Breast epithelium (tissue), 4 donors: Measurements from ENCODE around the gene TCP11L1. TPM values are rescaled to one million over a fixed set of nuclear protein-coding genes. Genes with fewer than 3 reads are reported as not detected.
A peak's percentile ranks its signal among the peaks of the same experiment; 100 is the strongest.

Experiments used
- DNase-seq, 2 donors: peaks; one replicate each; pipeline ENCODE4 v3.0.0-alpha.2; 2019; ENCODE audit warnings: low spot score in 2 of 2
- H3K27ac ChIP-seq, 2 donors: fragments of 200-600 bp; sonication (generic) in 1 of 2; one replicate each; pipeline ENCODE4 v1.5.1; 2016 to 2019; ENCODE audit warnings: mild to moderate bottlenecking in 1 of 2
- H3K27me3 ChIP-seq, 2 donors: fragments of 200-600 bp; sonication (generic) in 1 of 2; one replicate each; pipeline versions ENCODE4 v1.5.1 to v1.6.0; 2017 to 2019; ENCODE audit warnings: control low read depth in 1 of 2, mild to moderate bottlenecking in 1 of 2
- H3K36me3 ChIP-seq: fragments of 200-600 bp; one replicate; pipeline ENCODE4 v1.5.1; 2019
- H3K4me1 ChIP-seq, 2 donors: fragments of 200-600 bp; sonication (generic); one replicate each; pipeline ENCODE4 v1.5.1; 2016 to 2019; ENCODE audit warnings: control low read depth in 1 of 2
- H3K4me3 ChIP-seq, 3 donors: fragments of 200-600 bp; sonication (generic); 1 replicate in 2 of 3; 2 replicates in 1 of 3; pipeline ENCODE4 v1.5.1; 2016 to 2019; ENCODE audit warnings: mild to moderate bottlenecking in 3 of 3, moderate library complexity in 2 of 3
- H3K9me3 ChIP-seq, 2 donors: fragments of 200-600 bp; sonication (generic) in 1 of 2; one replicate each; pipeline ENCODE4 v1.5.1; 2016 to 2019; ENCODE audit warnings: control low read depth in 1 of 2
- POLR2A ChIP-seq: fragments of 450-650 bp; IDR thresholded peaks from one replicate; pipeline ENCODE4 v1.6.1; 2016; ENCODE audit warnings: antibody characterized with exemption, mild to moderate bottlenecking, moderate library complexity
- POLR2AphosphoS5 ChIP-seq, 3 donors: sonication (generic); formaldehyde crosslinking; IDR thresholded peaks; one replicate each; pipeline ENCODE4 v1.6.1; 2017; ENCODE audit warnings: antibody characterized with exemption in 3 of 3
- intact Hi-C: fragments of 100-400 bp; cut with DNase I; formaldehyde crosslinking; loops from one replicate; pipeline ENCODE4 v1.15.1; 2023; ENCODE audit warnings: low total_unique reads
- total RNA-seq, 3 donors: library from RNA; depleted of rRNA; stranded (reverse); fragments of >200 nt; gene quantifications; one replicate each; pipeline ENCODE4 v1.1.0, GENCODE V29; 2016
- TF ChIP-seq, protein P1 (sequence below), 3 donors: fragments of 450-650 bp; IDR thresholded peaks; one replicate each; pipeline ENCODE4 v1.5.1; 2016 to 2017; ENCODE audit warnings: antibody characterized with exemption in 3 of 3, mild to moderate bottlenecking in 3 of 3, moderate library complexity in 3 of 3

TCP11L1 gene
- total RNA-seq, 3 donors from 2014 or later = 19.8 to 34.7 (median 29.0) TPM

- no peak for DNase-seq
- intact Hi-C loops = no loop called here
- TF ChIP-seq POLR2A (no peak), POLR2AphosphoS5 (IDR thresholded peaks at IDR 0.05) (no peak)
- TF ChIP-seq, protein P1, sequence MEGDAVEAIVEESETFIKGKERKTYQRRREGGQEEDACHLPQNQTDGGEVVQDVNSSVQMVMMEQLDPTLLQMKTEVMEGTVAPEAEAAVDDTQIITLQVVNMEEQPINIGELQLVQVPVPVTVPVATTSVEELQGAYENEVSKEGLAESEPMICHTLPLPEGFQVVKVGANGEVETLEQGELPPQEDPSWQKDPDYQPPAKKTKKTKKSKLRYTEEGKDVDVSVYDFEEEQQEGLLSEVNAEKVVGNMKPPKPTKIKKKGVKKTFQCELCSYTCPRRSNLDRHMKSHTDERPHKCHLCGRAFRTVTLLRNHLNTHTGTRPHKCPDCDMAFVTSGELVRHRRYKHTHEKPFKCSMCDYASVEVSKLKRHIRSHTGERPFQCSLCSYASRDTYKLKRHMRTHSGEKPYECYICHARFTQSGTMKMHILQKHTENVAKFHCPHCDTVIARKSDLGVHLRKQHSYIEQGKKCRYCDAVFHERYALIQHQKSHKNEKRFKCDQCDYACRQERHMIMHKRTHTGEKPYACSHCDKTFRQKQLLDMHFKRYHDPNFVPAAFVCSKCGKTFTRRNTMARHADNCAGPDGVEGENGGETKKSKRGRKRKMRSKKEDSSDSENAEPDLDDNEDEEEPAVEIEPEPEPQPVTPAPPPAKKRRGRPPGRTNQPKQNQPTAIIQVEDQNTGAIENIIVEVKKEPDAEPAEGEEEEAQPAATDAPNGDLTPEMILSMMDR (IDR thresholded peaks at IDR 0.05) = no peak
- no peaks in the 10 kb centered on the region for H3K9me3 ChIP-seq
- no peak overlapping the region for H3K4me3 ChIP-seq
- H3K36me3 ChIP-seq = no peaks in the 10 kb centered on the region
- no peaks in the 10 kb centered on the region for H3K27me3 ChIP-seq
- no peaks in the 10 kb centered on the region for H3K4me1 ChIP-seq
- no peak overlapping the region for H3K27ac ChIP-seq
Measured at GRCh38 chr11:33062137-33062536, 22.8 kb downstream of the TCP11L1 start.

GRCh38 chr11:33063326-33063881, 24.0 kb downstream of the TCP11L1 start:
- intact Hi-C loops = no loop called here
- no peak for TF ChIP-seq POLR2AphosphoS5 (IDR thresholded peaks at IDR 0.05)
- TF ChIP-seq, protein P1 (IDR thresholded peaks at IDR 0.05) = no peak
- no peak for TF ChIP-seq POLR2A
- no peaks in the 10 kb centered on the region for H3K27me3 ChIP-seq
- no peak for DNase-seq
- H3K9me3 ChIP-seq = no peaks in the 10 kb centered on the region
- no peak overlapping the region for H3K27ac ChIP-seq
- H3K4me1 ChIP-seq = no peaks in the 10 kb centered on the region
- H3K4me3 ChIP-seq = no peak overlapping the region
- no peaks in the 10 kb centered on the region for H3K36me3 ChIP-seq

DNA sequence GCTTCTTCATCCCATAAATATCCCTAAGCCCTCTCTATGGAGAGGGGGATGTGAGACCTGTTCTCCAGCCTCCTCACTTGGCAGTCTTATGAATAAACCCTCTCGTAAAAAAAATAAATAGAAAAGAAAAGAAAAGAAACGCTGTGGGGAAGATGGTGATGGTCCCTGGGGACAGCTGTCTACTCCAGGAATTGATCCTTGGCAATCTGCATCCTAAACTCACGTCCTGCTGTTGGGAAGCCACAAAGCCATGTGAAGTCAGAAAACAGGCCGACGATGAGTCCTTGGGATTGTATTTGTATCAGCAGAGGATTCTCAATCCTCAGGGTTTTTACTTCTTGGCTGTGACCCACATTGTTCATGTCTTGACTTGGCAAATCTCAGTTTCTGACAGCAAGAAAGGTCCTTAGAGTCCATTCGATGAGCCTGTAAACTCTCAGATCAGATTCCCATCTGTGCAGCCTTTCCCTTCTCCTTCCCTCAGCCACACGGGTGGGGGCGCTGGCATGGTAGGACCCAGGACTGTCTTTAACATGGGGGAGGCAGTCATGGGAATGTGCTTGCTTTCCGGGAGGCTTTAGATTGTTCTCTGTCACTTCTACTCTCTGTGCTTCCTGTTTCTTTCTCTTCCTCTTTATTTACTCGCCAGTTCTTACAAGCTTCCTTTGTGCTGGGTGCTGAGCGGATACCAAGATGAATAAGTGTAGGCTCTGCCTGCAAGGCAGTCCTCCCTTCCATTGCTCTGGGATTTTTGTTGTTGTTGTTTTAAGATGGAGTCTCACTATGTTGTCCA, 24.9 kb downstream of the TCP11L1 start:
- Histone ChIP-seq H3K4me1 (no peaks in the 10 kb centered on the region), H3K27ac (peak overlapping the region in 1 of 2 donors; percentile 56), H3K27me3 (no peaks in the 10 kb centered on the region), H3K36me3 (no peaks in the 10 kb centered on the region), H3K4me3 (no peak overlapping the region), H3K9me3 (no peaks in the 10 kb centered on the region)
- intact Hi-C loops = no loop called here
- no peak for DNase-seq
- no peak for TF ChIP-seq POLR2AphosphoS5 (IDR thresholded peaks at IDR 0.05)
- TF ChIP-seq, protein P1 (IDR thresholded peaks at IDR 0.05) = no peak
- TF ChIP-seq POLR2A = no peak

- H3K9me3 ChIP-seq = no peaks in the 10 kb centered on the region
- H3K4me1 ChIP-seq = no peaks in the 10 kb centered on the region
- no peak overlapping the region for H3K4me3 ChIP-seq
- intact Hi-C loops = loop anchor here (5.0 kb wide), 1 partner anchor 103 kb away; no protein-coding TSS in a partner anchor
- H3K36me3 ChIP-seq = no peaks in the 10 kb centered on the region
- DNase-seq = no peak
- TF ChIP-seq POLR2A (no peak), POLR2AphosphoS5 (IDR thresholded peaks at IDR 0.05) (no peak)
- TF ChIP-seq, protein P1 (IDR thresholded peaks at IDR 0.05) = no peak
- H3K27me3 ChIP-seq = no peaks in the 10 kb centered on the region
- no peak overlapping the region for H3K27ac ChIP-seq
Measured at GRCh38 chr11:33064866-33065265, 25.5 kb downstream of the TCP11L1 start.
